ENCODE results near the gene MR1. TPM values are rescaled to one million over a fixed set of nuclear protein-coding genes. Genes with fewer than 3 reads are reported as not detected.

MR1 gene
- polyA plus RNA-seq, 2 donors = 3.6 to 7.5 TPM

GRCh38 chr1:181079382-181079781 is 45.6 kb downstream of the MR1 start:
- Histone ChIP-seq H3K4me1 (ENCODE audit: control insufficient read depth in 2 of 2, insufficient read depth in 2 of 2, low read length in 1 of 2) (no peaks in the 10 kb centered on the region), H3K4me3 (ENCODE audit: low read depth in 1 of 2, low read length in 2 of 2) (no peak overlapping the region), H3K27ac (ENCODE audit: low read depth in 2 of 2, low read length in 1 of 2) (no peak overlapping the region), H3K36me3 (ENCODE audit: control insufficient read depth in 2 of 2, insufficient read depth in 2 of 2, low read length in 1 of 2) (no peaks in the 10 kb centered on the region), H3K9me3 (ENCODE audit: control insufficient read depth in 2 of 2, insufficient read depth in 1 of 2, low read depth in 1 of 2, low read length in 1 of 2) (no peaks in the 10 kb centered on the region), H3K27me3 (ENCODE audit: control insufficient read depth in 1 of 2, insufficient read depth in 2 of 2, low read length in 2 of 2) (no peaks in the 10 kb centered on the region)
- 64 to 72% methylated on average over 2 of the region's 2 CpGs for WGBS, 2 donors

- Histone ChIP-seq H3K4me1 (ENCODE audit: control insufficient read depth in 2 of 2, insufficient read depth in 2 of 2, low read length in 1 of 2) (no peaks in the 10 kb centered on the region), H3K36me3 (ENCODE audit: control insufficient read depth in 2 of 2, insufficient read depth in 2 of 2, low read length in 1 of 2) (no peaks in the 10 kb centered on the region), H3K27ac (ENCODE audit: low read depth in 2 of 2, low read length in 1 of 2) (no peak overlapping the region), H3K27me3 (ENCODE audit: control insufficient read depth in 1 of 2, insufficient read depth in 2 of 2, low read length in 2 of 2) (no peaks in the 10 kb centered on the region), H3K4me3 (ENCODE audit: low read depth in 1 of 2, low read length in 2 of 2) (no peak overlapping the region), H3K9me3 (ENCODE audit: control insufficient read depth in 2 of 2, insufficient read depth in 1 of 2, low read depth in 1 of 2, low read length in 1 of 2) (no peaks in the 10 kb centered on the region)
- 55 to 71% methylated on average over 4 of the region's 4 CpGs for WGBS, 2 donors
These were observed 46.1 kb downstream of the MR1 start for GRCh38 chr1:181079920-181080319.

GRCh38 chr1:181080556-181080955 is 46.8 kb downstream of the MR1 start:
- H3K4me1 ChIP-seq (ENCODE audit: control insufficient read depth in 2 of 2, insufficient read depth in 2 of 2, low read length in 1 of 2) = no peaks in the 10 kb centered on the region
- no peak overlapping the region for H3K27ac ChIP-seq (ENCODE audit: low read depth in 2 of 2, low read length in 1 of 2)
- no peaks in the 10 kb centered on the region for H3K27me3 ChIP-seq (ENCODE audit: control insufficient read depth in 1 of 2, insufficient read depth in 2 of 2, low read length in 2 of 2)
- H3K9me3 ChIP-seq (ENCODE audit: control insufficient read depth in 2 of 2, insufficient read depth in 1 of 2, low read depth in 1 of 2, low read length in 1 of 2) = no peaks in the 10 kb centered on the region
- 93% methylated on average over 4 of the region's 4 CpGs for WGBS, 2 donors
- H3K36me3 ChIP-seq (ENCODE audit: control insufficient read depth in 2 of 2, insufficient read depth in 2 of 2, low read length in 1 of 2) = no peaks in the 10 kb centered on the region
- no peak overlapping the region for H3K4me3 ChIP-seq (ENCODE audit: low read depth in 1 of 2, low read length in 2 of 2)

DNA sequence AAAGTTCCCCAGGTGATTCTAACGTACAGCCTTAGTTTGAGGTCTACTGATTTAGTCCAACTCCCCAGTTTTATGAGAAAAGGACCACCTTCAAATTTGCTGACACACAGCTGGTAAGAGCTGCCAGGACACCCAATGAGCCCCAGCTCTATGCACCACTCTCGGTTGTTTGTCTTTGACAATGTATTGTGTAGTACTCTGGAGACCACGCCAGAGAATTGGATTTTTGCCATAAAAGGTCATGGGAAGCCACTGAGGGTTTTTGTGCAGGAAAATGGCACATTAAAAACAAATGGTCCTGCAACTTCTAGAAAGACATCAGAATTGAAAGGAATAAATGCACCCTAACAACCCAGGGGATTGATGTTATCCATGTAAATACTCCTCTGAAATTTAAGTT is 47.6 kb downstream of the MR1 start:
- H3K4me3 ChIP-seq (ENCODE audit: low read depth in 1 of 2, low read length in 2 of 2) = no peak overlapping the region
- H3K27me3 ChIP-seq (ENCODE audit: control insufficient read depth in 1 of 2, insufficient read depth in 2 of 2, low read length in 2 of 2) = no peaks in the 10 kb centered on the region
- H3K36me3 ChIP-seq (ENCODE audit: control insufficient read depth in 2 of 2, insufficient read depth in 2 of 2, low read length in 1 of 2) = no peaks in the 10 kb centered on the region
- 57 to 58% methylated on average over 3 of the region's 3 CpGs for WGBS, 2 donors
- H3K4me1 ChIP-seq (ENCODE audit: control insufficient read depth in 2 of 2, insufficient read depth in 2 of 2, low read length in 1 of 2) = no peaks in the 10 kb centered on the region
- H3K9me3 ChIP-seq (ENCODE audit: control insufficient read depth in 2 of 2, insufficient read depth in 1 of 2, low read depth in 1 of 2, low read length in 1 of 2) = no peaks in the 10 kb centered on the region
- no peak overlapping the region for H3K27ac ChIP-seq (ENCODE audit: low read depth in 2 of 2, low read length in 1 of 2)

DNA sequence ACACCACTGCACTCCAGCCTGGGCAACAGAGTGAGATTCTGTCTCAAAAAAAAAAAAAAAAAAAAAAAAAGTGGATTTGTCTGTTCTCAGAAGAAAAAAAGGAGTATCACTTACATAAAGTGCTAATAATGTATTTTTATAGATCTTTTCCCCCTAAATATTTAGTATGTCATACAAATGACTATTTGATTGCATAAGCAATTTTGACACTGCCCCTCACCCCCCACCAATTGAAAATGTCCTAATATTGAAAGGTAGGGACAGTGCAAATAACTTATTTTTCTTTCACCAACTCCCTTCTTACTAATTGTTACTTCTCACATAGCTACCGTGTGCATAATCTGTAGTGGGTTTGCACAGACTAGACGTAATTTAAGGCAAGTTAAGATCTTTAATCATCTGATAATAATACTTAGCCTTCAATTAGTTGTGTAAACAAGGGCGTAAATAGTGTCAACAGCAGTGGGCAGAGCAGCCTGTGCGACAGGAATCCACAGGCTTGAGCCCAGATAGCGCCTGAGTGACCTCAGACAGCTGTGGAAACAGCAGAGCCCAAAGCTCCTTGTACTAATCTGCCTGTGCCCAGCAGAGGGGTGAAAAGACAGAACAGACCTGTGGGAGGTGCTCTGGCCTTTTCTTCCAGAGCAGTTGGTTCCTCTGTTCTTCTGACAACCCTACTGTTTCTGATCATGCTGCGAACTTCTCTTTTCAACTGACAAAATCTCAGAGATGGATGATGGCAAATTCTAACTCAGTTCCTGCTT is 50.2 kb downstream of the MR1 start:
- 28 to 38% methylated on average over 6 of the region's 6 CpGs for WGBS, 2 donors

GRCh38 chr1:181084606-181084969 is 50.8 kb downstream of the MR1 start:
- no peak overlapping the region for H3K27ac ChIP-seq (ENCODE audit: low read depth in 2 of 2, low read length in 1 of 2)
- no peaks in the 10 kb centered on the region for H3K9me3 ChIP-seq (ENCODE audit: control insufficient read depth in 2 of 2, insufficient read depth in 1 of 2, low read depth in 1 of 2, low read length in 1 of 2)
- no peaks in the 10 kb centered on the region for H3K4me1 ChIP-seq (ENCODE audit: control insufficient read depth in 2 of 2, insufficient read depth in 2 of 2, low read length in 1 of 2)
- H3K4me3 ChIP-seq (ENCODE audit: low read depth in 1 of 2, low read length in 2 of 2) = no peak overlapping the region
- no peaks in the 10 kb centered on the region for H3K36me3 ChIP-seq (ENCODE audit: control insufficient read depth in 2 of 2, insufficient read depth in 2 of 2, low read length in 1 of 2)
- WGBS, 2 donors = 43 to 48% methylated on average over 4 of the region's 4 CpGs
- H3K27me3 ChIP-seq (ENCODE audit: control insufficient read depth in 1 of 2, insufficient read depth in 2 of 2, low read length in 2 of 2) = no peaks in the 10 kb centered on the region

More for the DNA sequence above, 50.2 kb downstream of the MR1 start:
- Histone ChIP-seq H3K4me1 (ENCODE audit: control insufficient read depth in 2 of 2, insufficient read depth in 2 of 2, low read length in 1 of 2) (no peaks in the 10 kb centered on the region), H3K27ac (ENCODE audit: low read depth in 2 of 2, low read length in 1 of 2) (no peak overlapping the region), H3K27me3 (ENCODE audit: control insufficient read depth in 1 of 2, insufficient read depth in 2 of 2, low read length in 2 of 2) (no peaks in the 10 kb centered on the region), H3K4me3 (ENCODE audit: low read depth in 1 of 2, low read length in 2 of 2) (no peak overlapping the region), H3K9me3 (ENCODE audit: control insufficient read depth in 2 of 2, insufficient read depth in 1 of 2, low read depth in 1 of 2, low read length in 1 of 2) (no peaks in the 10 kb centered on the region), H3K36me3 (ENCODE audit: control insufficient read depth in 2 of 2, insufficient read depth in 2 of 2, low read length in 1 of 2) (no peaks in the 10 kb centered on the region)

DNA sequence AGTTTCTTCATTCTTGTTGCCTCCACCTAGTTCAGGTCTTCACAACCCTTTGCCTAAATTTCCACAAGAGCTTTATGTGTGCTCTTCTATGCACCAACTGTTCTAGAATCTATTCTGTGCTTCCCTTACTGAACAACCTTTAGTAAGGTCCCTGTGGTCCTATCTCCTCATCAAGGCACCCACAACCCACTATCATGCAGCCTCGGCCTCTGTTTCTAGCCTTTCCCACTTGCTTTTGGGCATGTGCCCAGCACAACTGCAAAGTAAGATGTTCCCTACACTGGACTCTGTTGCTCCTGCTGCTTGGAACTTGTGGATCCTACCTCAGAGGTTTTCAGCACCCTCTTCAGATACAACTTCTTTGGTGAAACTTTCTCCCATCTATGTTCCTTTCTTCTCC is 52.3 kb downstream of the MR1 start:
- Histone ChIP-seq H3K27ac (ENCODE audit: low read depth in 2 of 2, low read length in 1 of 2) (no peak overlapping the region), H3K4me3 (ENCODE audit: low read depth in 1 of 2, low read length in 2 of 2) (no peak overlapping the region), H3K9me3 (ENCODE audit: control insufficient read depth in 2 of 2, insufficient read depth in 1 of 2, low read depth in 1 of 2, low read length in 1 of 2) (no peaks in the 10 kb centered on the region), H3K27me3 (ENCODE audit: control insufficient read depth in 1 of 2, insufficient read depth in 2 of 2, low read length in 2 of 2) (no peaks in the 10 kb centered on the region), H3K4me1 (ENCODE audit: control insufficient read depth in 2 of 2, insufficient read depth in 2 of 2, low read length in 1 of 2) (no peaks in the 10 kb centered on the region), H3K36me3 (ENCODE audit: control insufficient read depth in 2 of 2, insufficient read depth in 2 of 2, low read length in 1 of 2) (no peaks in the 10 kb centered on the region)
- WGBS, 2 donors = 88 to 92% methylated on average over 1 of the region's 1 CpG

DNA sequence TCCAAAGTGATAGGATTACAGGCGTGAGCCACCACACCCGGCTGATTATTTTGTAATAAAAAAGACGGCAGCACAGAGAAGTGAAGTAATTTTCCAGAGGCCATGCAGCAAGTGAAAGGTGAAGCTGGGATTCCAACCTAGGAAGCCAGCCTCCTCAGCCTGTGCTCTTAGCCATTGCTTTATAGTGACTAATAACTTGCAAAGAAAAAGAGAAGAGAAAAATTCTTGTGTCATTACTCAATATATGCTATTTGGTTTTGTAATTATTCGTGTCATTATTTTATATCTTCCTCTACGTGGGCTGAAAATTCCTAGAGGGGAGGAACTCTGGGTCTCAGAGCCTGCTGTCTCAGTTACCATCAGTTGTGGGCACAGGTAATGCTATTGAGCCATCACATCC is 53.1 kb downstream of the MR1 start:
- 50 to 54% methylated on average over 5 of the region's 5 CpGs for WGBS, 2 donors
- H3K9me3 ChIP-seq (ENCODE audit: control insufficient read depth in 2 of 2, insufficient read depth in 1 of 2, low read depth in 1 of 2, low read length in 1 of 2) = no peaks in the 10 kb centered on the region
- no peaks in the 10 kb centered on the region for H3K36me3 ChIP-seq (ENCODE audit: control insufficient read depth in 2 of 2, insufficient read depth in 2 of 2, low read length in 1 of 2)
- H3K4me3 ChIP-seq (ENCODE audit: low read depth in 1 of 2, low read length in 2 of 2) = no peak overlapping the region
- H3K4me1 ChIP-seq (ENCODE audit: control insufficient read depth in 2 of 2, insufficient read depth in 2 of 2, low read length in 1 of 2) = no peaks in the 10 kb centered on the region
- peak overlapping the region in 1 of 2 donors; percentile 28 for H3K27ac ChIP-seq (ENCODE audit: low read depth in 2 of 2, low read length in 1 of 2)
- no peaks in the 10 kb centered on the region for H3K27me3 ChIP-seq (ENCODE audit: control insufficient read depth in 1 of 2, insufficient read depth in 2 of 2, low read length in 2 of 2)

DNA sequence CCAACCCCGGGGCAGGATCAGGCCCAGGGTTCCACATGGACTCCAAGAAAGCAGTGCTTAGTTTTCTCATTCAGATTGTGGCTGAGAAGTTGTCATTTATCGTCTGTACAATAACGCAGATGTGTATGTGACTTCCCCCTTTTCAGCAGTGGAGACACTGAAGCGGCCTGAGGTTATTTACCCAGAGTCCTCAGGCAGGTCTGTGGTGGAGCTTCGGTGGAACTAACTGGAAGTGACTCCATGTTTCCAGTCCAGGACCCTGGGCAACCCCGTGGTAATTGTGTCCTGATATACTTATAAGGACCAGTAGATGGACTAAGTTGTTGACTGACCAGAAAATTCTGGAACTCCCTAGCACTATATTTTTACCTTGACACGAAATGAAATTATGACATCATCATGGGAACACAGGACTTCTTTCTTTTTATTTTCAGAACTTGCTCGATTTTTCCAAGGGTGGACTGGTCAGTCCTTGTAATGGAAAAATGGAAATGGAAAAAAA is 53.7 kb downstream of the MR1 start:
- Histone ChIP-seq H3K27me3 (ENCODE audit: control insufficient read depth in 1 of 2, insufficient read depth in 2 of 2, low read length in 2 of 2) (no peaks in the 10 kb centered on the region), H3K4me3 (ENCODE audit: low read depth in 1 of 2, low read length in 2 of 2) (no peak overlapping the region), H3K27ac (ENCODE audit: low read depth in 2 of 2, low read length in 1 of 2) (peak overlapping the region in 1 of 2 donors; percentile 28), H3K36me3 (ENCODE audit: control insufficient read depth in 2 of 2, insufficient read depth in 2 of 2, low read length in 1 of 2) (no peaks in the 10 kb centered on the region), H3K9me3 (ENCODE audit: control insufficient read depth in 2 of 2, insufficient read depth in 1 of 2, low read depth in 1 of 2, low read length in 1 of 2) (no peaks in the 10 kb centered on the region), H3K4me1 (ENCODE audit: control insufficient read depth in 2 of 2, insufficient read depth in 2 of 2, low read length in 1 of 2) (no peaks in the 10 kb centered on the region)
- 76 to 78% methylated on average over 8 of the region's 8 CpGs for WGBS, 2 donors
